ENCODE data around the gene ATP1A4.

ATP1A4 gene

GRCh38 chr1:160207118-160207650, 55.8 kb downstream of the ATP1A4 start:
- no peak for DNase-seq (ENCODE audit: low spot score)

- DNase-seq (ENCODE audit: low spot score): no peak
These were observed 56.6 kb downstream of the ATP1A4 start for GRCh38 chr1:160207771-160208556.

GRCh38 chr1:160208557-160209320, 57.3 kb downstream of the ATP1A4 start:
- DNase-seq (ENCODE audit: low spot score): no peak

- DNase-seq (ENCODE audit: low spot score): no peak
These were observed 58.1 kb downstream of the ATP1A4 start for GRCh38 chr1:160209321-160210046.

- DNase-seq (ENCODE audit: low spot score): no peak
These were observed 59.2 kb downstream of the ATP1A4 start for GRCh38 chr1:160210561-160210960.

- DNase-seq (ENCODE audit: low spot score): no peak
These were observed 59.8 kb downstream of the ATP1A4 start for GRCh38 chr1:160211046-160211790.

- no peak for DNase-seq (ENCODE audit: low spot score)
These were observed 63.2 kb downstream of the ATP1A4 start for GRCh38 chr1:160214481-160215140.

- no peak for DNase-seq (ENCODE audit: low spot score)
These were observed 64.9 kb downstream of the ATP1A4 start for GRCh38 chr1:160216301-160216700.

- peak; percentile 50 for DNase-seq (ENCODE audit: low spot score)
These were observed 66.2 kb downstream of the ATP1A4 start for GRCh38 chr1:160217481-160218051.

- DNase-seq (ENCODE audit: low spot score): peak; percentile 80
These were observed 67.9 kb downstream of the ATP1A4 start for GRCh38 chr1:160219062-160219929.

GRCh38 chr1:160220301-160220700, 68.9 kb downstream of the ATP1A4 start:
- DNase-seq (ENCODE audit: low spot score): no peak

GRCh38 chr1:160221089-160221488, 69.7 kb downstream of the ATP1A4 start:
- DNase-seq (ENCODE audit: low spot score): no peak

GRCh38 chr1:160222546-160222945, 71.1 kb downstream of the ATP1A4 start:
- no peak for DNase-seq (ENCODE audit: low spot score)

- DNase-seq (ENCODE audit: low spot score): no peak
These were observed 73.2 kb downstream of the ATP1A4 start for GRCh38 chr1:160224606-160225005.

- no peak for DNase-seq (ENCODE audit: low spot score)
These were observed 73.9 kb downstream of the ATP1A4 start for GRCh38 chr1:160225345-160225744.

- no peak for DNase-seq (ENCODE audit: low spot score)
These were observed 75.2 kb downstream of the ATP1A4 start for GRCh38 chr1:160226623-160227022.

- DNase-seq (ENCODE audit: low spot score): no peak
These were observed 75.6 kb downstream of the ATP1A4 start for GRCh38 chr1:160227034-160227433.

- no peak for DNase-seq (ENCODE audit: low spot score)
These were observed 76.2 kb downstream of the ATP1A4 start for GRCh38 chr1:160227561-160227960.

- DNase-seq (ENCODE audit: low spot score): no peak
These were observed 77.0 kb downstream of the ATP1A4 start for GRCh38 chr1:160228431-160228830.

- DNase-seq (ENCODE audit: low spot score): no peak
These were observed 81.5 kb downstream of the ATP1A4 start for GRCh38 chr1:160232911-160233310.

Measured in AG20443 (cell line).